ENCODE measurements around the gene SLC5A6. TPM values are rescaled to one million over a fixed set of nuclear protein-coding genes. Genes with fewer than 3 reads are reported as not detected.

The SLC5A6 gene
- total RNA-seq, 4 donors from 2014 or later = 20.5 to 69.7 (median 60.5) TPM

DNA sequence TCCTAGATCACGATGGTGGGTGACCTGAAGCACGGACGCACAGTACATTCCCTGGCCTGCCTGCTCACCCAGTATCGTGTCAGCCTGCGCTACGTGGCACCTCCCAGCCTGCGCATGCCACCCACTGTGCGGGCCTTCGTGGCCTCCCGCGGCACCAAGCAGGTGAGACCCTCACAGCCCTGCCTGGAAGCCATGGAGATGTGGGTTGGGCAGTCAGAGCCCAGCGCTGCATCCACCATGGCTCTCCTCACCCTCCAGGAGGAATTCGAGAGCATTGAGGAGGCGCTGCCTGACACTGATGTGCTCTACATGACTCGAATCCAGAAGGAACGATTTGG, 30.5 kb upstream of the SLC5A6 start:
- no peak overlapping the region for H3K4me3 ChIP-seq
- DNase-seq = no peak
- H3K27ac ChIP-seq = no peak overlapping the region
- intact Hi-C loops (cut with DNase I; ENCODE audit: low total_unique reads) = no loop called here
- TF ChIP-seq, protein P1, sequence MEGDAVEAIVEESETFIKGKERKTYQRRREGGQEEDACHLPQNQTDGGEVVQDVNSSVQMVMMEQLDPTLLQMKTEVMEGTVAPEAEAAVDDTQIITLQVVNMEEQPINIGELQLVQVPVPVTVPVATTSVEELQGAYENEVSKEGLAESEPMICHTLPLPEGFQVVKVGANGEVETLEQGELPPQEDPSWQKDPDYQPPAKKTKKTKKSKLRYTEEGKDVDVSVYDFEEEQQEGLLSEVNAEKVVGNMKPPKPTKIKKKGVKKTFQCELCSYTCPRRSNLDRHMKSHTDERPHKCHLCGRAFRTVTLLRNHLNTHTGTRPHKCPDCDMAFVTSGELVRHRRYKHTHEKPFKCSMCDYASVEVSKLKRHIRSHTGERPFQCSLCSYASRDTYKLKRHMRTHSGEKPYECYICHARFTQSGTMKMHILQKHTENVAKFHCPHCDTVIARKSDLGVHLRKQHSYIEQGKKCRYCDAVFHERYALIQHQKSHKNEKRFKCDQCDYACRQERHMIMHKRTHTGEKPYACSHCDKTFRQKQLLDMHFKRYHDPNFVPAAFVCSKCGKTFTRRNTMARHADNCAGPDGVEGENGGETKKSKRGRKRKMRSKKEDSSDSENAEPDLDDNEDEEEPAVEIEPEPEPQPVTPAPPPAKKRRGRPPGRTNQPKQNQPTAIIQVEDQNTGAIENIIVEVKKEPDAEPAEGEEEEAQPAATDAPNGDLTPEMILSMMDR (IDR thresholded peaks at IDR 0.05) = no peak
- no peak for TF ChIP-seq POLR2A (IDR thresholded peaks at IDR 0.05)
- no peaks in the 10 kb centered on the region for H3K27me3 ChIP-seq
- no peaks in the 10 kb centered on the region for H3K36me3 ChIP-seq
- H3K4me1 ChIP-seq = no peaks in the 10 kb centered on the region
- no peaks in the 10 kb centered on the region for H3K9me3 ChIP-seq

GRCh38 chr2:27241761-27242613, 29.9 kb upstream of the SLC5A6 start:
- no peak overlapping the region for H3K27ac ChIP-seq
- H3K27me3 ChIP-seq = no peaks in the 10 kb centered on the region
- TF ChIP-seq, protein P1 (IDR thresholded peaks at IDR 0.05) = no peak
- no peak for TF ChIP-seq POLR2A (IDR thresholded peaks at IDR 0.05)
- intact Hi-C loops (cut with DNase I; ENCODE audit: low total_unique reads) = no loop called here
- no peak for DNase-seq
- H3K9me3 ChIP-seq = no peaks in the 10 kb centered on the region
- no peaks in the 10 kb centered on the region for H3K36me3 ChIP-seq
- H3K4me1 ChIP-seq = no peaks in the 10 kb centered on the region
- no peak overlapping the region for H3K4me3 ChIP-seq

GRCh38 chr2:27240406-27240805, 28.3 kb upstream of the SLC5A6 start:
- Histone ChIP-seq H3K9me3 (no peaks in the 10 kb centered on the region), H3K4me1 (no peaks in the 10 kb centered on the region), H3K27me3 (no peaks in the 10 kb centered on the region), H3K36me3 (no peaks in the 10 kb centered on the region), H3K4me3 (no peak overlapping the region), H3K27ac (no peak overlapping the region)
- TF ChIP-seq POLR2A (IDR thresholded peaks at IDR 0.05) = no peak
- TF ChIP-seq, protein P1 (IDR thresholded peaks at IDR 0.05) = no peak
- intact Hi-C loops (cut with DNase I; ENCODE audit: low total_unique reads) = no loop called here
- no peak for DNase-seq

- H3K4me1 ChIP-seq = no peaks in the 10 kb centered on the region
- no peaks in the 10 kb centered on the region for H3K36me3 ChIP-seq
- no peak overlapping the region for H3K4me3 ChIP-seq
- intact Hi-C loops (cut with DNase I; ENCODE audit: low total_unique reads) = no loop called here
- H3K27me3 ChIP-seq = no peaks in the 10 kb centered on the region
- DNase-seq = no peak
- no peak for TF ChIP-seq POLR2A (IDR thresholded peaks at IDR 0.05)
- TF ChIP-seq, protein P1 (IDR thresholded peaks at IDR 0.05) = no peak
- no peak overlapping the region for H3K27ac ChIP-seq
- no peaks in the 10 kb centered on the region for H3K9me3 ChIP-seq
These were observed 26.9 kb upstream of the SLC5A6 start for GRCh38 chr2:27238976-27239375.

DNA sequence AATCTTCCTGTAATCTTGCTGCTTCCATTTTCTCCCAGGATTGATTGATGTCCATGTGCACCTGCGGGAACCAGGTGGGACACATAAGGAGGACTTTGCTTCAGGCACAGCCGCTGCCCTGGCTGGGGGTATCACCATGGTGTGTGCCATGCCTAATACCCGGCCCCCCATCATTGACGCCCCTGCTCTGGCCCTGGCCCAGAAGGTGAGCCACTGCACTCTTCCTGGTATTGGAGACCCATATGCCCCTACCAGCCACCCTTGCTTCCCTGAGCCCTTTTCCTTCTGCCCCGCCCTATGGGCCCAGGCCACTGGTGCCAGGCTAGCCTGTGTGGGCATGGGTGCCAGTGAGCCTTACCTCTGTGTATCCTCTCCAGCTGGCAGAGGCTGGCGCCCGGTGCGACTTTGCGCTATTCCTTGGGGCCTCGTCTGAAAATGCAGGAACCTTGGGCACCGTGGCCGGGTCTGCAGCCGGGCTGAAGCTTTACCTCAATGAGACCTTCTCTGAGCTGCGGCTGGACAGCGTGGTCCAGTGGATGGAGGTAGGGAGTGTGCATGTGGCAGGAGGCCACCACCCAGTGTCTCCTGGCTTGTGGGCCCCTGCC, 25.4 kb upstream of the SLC5A6 start:
- intact Hi-C loops (cut with DNase I; ENCODE audit: low total_unique reads) = no loop called here
- TF ChIP-seq, protein P1 (IDR thresholded peaks at IDR 0.05) = no peak
- TF ChIP-seq POLR2A (IDR thresholded peaks at IDR 0.05) = no peak
- no peaks in the 10 kb centered on the region for H3K9me3 ChIP-seq
- H3K4me1 ChIP-seq = no peaks in the 10 kb centered on the region
- no peak for DNase-seq
- no peaks in the 10 kb centered on the region for H3K27me3 ChIP-seq
- no peak overlapping the region for H3K4me3 ChIP-seq
- no peak overlapping the region for H3K27ac ChIP-seq
- H3K36me3 ChIP-seq = no peaks in the 10 kb centered on the region
